ENCODE results near the gene CAPZA1.

GRCh38 chr1:112579801-112580510 is 39.7 kb upstream of the CAPZA1 start:
- TF ChIP-seq CTCF (conservative IDR thresholded peaks at IDR 0.05; ENCODE audit: low read depth, low read length) = no peak
- TF ChIP-seq EZH2phosphoT487 (IDR thresholded peaks at IDR 0.05; ENCODE audit: borderline replicate concordance, low read length) = no peak

All from PC-3 (cell line).